Prostate gland (tissue), 2 donors: Measurements from ENCODE around the gene TSC22D3. TPM values are rescaled to one million over a fixed set of nuclear protein-coding genes. Genes with fewer than 3 reads are reported as not detected.
A peak's percentile ranks its signal among the peaks of the same experiment; 100 is the strongest.

Experiments used
- DNase-seq: peaks from one replicate; pipeline ENCODE4 v3.0.0-alpha.2; 2019; ENCODE audit warnings: low spot score
- H3K27ac ChIP-seq, 2 donors: fragments of 200-600 bp; sonication (generic); 2 replicates each; pipeline ENCODE4 v1.5.1; 2017 to 2019
- H3K27me3 ChIP-seq: fragments of 200-600 bp; sonication (generic); replicated peaks from 2 replicates; pipeline ENCODE4 v1.5.1; 2019; ENCODE audit not compliant: insufficient read depth
- H3K36me3 ChIP-seq, 2 donors: fragments of 200-600 bp; sonication (generic); 1 replicate in 1 of 2; 2 replicates in 1 of 2; pipeline versions ENCODE4 v1.5.1 to v1.8.1; 2017 to 2019
- H3K4me1 ChIP-seq: fragments of 200-600 bp; sonication (generic); replicated peaks from 2 replicates; pipeline ENCODE4 v1.5.1; 2019
- H3K4me3 ChIP-seq, 2 donors: fragments of 200-600 bp; sonication (generic); 2 replicates each; pipeline ENCODE4 v1.5.1; 2017 to 2019
- H3K9me3 ChIP-seq: fragments of 200-600 bp; sonication (generic); 2 replicates; pipeline ENCODE4 v1.5.1; 2017
- CTCF ChIP-seq, 4 experiments: fragments of 200-600 bp in 2 of 4; fragments of 450-650 bp in 2 of 4; sonication (generic) in 2 of 4; IDR thresholded peaks; 1 replicate in 3 of 4; 2 replicates in 1 of 4; pipeline ENCODE4 v1.5.1; 2016 to 2019; ENCODE audit warnings: antibody characterized with exemption in 4 of 4, mild to moderate bottlenecking in 2 of 4, moderate library complexity in 2 of 4
- POLR2A ChIP-seq: fragments of 450-650 bp; IDR thresholded peaks from one replicate; pipeline ENCODE4 v1.6.1; 2016; ENCODE audit warnings: antibody characterized with exemption, mild to moderate bottlenecking
- POLR2AphosphoS5 ChIP-seq: sonication (generic); formaldehyde crosslinking; IDR thresholded peaks from one replicate; pipeline ENCODE4 v1.6.1; 2017; ENCODE audit warnings: antibody characterized with exemption
- WGBS: methylation state at CpG from one replicate; pipeline ENCODE4 v1.1.5; 2018; 5-methylcytosine and 5-hydroxymethylcytosine counted together
- intact Hi-C: fragments of 100-400 bp; cut with DNase I; formaldehyde crosslinking; loops from one replicate; pipeline ENCODE4 v1.14.2; 2022
- total RNA-seq, 2 donors: library from RNA; depleted of rRNA; stranded (reverse); fragments of >200 nt; gene quantifications; one replicate each; pipeline ENCODE4 v1.1.0, GENCODE V29; 2016

TSC22D3 gene
- total RNA-seq, 2 donors from 2014 or later: 480 to 1,164 TPM

DNA sequence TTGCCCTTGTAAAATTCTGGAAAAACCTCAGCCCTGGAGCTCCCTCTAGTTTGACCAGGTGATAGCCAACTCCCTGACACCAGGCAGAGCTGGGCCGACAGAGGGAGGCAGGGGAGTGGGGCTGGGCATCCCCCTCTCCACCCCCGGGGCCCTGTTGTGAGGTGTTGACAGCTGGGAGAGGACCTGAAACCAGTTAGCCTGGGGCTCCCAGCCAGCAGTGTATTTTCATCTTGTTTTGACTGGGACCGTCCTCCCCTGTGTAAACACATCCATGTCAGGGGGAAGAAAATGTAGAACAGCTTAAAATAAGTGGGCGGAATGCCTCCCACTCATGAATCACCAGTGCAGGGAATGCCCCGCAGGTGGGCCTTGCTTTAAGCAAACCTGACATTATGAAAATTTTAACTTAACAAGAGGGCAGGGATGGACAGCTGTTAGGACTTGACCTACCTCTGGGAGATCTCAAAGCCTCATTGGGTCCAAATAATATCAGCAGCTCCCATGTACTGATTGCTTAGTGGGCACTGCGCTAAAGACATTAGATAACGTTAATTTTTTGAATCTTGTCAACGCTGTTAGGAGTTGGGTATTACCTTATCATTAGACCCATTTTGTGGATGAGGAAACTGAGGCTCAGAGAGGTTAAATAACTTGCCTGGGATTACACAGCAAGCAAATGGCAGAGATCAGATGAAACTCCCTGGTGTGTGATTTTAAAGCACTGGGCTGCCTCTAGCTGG lies 45.9 kb downstream of the TSC22D3 start:
- peak; percentile 77 for DNase-seq
- WGBS: 51% methylated on average over 6 of the region's 8 CpGs
- H3K9me3 ChIP-seq: no peaks in the 10 kb centered on the region
- intact Hi-C loops: no loop called here
- H3K4me1 ChIP-seq: no peaks in the 10 kb centered on the region
- H3K4me3 ChIP-seq: no peak overlapping the region
- no peaks in the 10 kb centered on the region for H3K27me3 ChIP-seq
- TF ChIP-seq POLR2AphosphoS5: peak; percentile 59
- TF ChIP-seq CTCF (IDR thresholded peaks at IDR 0.05): peak in 1 of 4 experiments; percentile 35
- TF ChIP-seq POLR2A: no peak
- no peaks in the 10 kb centered on the region for H3K36me3 ChIP-seq
- H3K27ac ChIP-seq: peak overlapping the region; percentile 80 to 98

- Histone ChIP-seq H3K36me3 (no peaks in the 10 kb centered on the region), H3K27ac (peak overlapping the region; percentile 80 to 98), H3K27me3 (no peaks in the 10 kb centered on the region), H3K9me3 (no peaks in the 10 kb centered on the region), H3K4me1 (no peaks in the 10 kb centered on the region), H3K4me3 (no peak overlapping the region)
- TF ChIP-seq CTCF (IDR thresholded peaks at IDR 0.05) (no peak), POLR2AphosphoS5 (no peak)
- 67% methylated on average over 4 of the region's 4 CpGs for WGBS
- no peak for DNase-seq
- intact Hi-C loops: no loop called here
Measured at GRCh38 chrX:107728371-107729099, 47.1 kb downstream of the TSC22D3 start.

DNA sequence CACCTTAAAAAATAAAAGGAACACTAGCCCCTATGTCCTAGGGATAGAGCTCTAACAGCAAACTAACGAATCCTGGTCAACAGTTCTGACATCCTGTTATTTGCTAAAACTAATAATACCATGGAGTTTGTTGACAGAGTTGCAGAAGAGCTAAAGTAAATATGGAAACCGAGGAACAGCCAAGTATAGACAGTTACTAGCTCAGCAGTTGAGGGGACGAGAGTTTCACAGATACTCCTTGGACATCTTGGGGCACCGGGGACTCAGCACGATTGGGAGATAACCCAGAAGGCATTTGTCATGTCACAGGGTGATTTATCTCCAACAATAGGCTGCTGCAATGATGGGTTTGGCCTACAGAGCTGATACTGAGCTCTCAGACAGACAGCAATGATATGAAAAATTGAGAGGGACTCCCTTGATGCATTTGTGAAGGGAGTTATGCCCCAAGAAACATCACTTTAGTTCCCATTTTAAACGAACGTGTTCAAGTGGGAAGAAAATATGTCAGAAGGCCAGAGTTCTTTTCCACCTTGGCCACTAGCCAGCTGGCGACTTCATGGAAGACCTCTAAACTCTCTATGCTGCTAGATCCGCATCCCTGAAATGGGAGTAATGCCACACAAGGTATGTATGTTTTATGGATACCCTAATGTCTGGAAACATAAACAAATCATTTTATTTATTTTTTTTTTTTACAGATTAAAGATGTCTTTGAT lies 48.6 kb downstream of the TSC22D3 start:
- Histone ChIP-seq H3K4me3 (no peak overlapping the region), H3K27ac (peak overlapping the region; percentile 80 to 98), H3K4me1 (no peaks in the 10 kb centered on the region), H3K9me3 (no peaks in the 10 kb centered on the region), H3K36me3 (no peaks in the 10 kb centered on the region), H3K27me3 (no peaks in the 10 kb centered on the region)
- no peak for TF ChIP-seq CTCF (IDR thresholded peaks at IDR 0.05)
- TF ChIP-seq POLR2A: no peak
- TF ChIP-seq POLR2AphosphoS5: peak; percentile 34
- intact Hi-C loops: no loop called here
- WGBS: 35% methylated on average over 9 of the region's 9 CpGs
- DNase-seq: no peak

DNA sequence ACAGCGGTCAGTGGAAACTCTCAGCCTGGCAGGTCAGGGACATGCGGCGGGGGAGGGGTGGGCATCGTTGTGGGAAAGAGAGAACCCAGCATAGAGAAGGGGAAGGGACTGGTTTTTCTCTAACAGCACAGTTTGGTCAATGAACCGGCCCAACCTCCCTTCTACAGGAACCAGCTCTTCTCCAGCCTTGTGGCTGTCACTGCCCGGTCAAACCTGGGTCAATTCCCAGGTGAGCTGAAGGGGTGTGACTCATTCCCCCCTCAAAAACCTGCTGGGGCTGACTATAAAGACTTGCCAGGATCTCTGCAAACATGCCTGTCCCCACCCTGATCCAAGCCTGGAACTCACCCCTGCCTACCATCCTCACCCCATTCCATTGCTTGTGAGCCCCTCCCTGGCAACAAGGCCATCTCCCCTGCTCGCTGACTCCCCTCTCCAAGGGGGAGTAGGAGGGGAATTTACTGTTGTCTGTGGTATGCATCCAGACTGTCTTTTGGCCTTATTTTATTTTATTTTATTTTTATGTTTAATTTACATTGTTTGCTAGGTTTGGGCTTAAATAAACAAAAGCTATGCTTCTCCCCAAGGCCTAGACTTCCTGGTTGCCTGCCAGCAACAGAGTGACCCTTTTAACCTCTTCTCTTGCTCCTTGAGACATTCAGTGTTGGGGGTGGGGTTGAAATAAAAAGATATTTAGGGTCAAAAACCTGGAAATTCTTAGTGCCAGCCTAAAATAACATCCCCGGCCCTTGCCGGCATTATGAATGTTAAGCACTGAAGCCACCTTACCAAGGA lies 49.6 kb downstream of the TSC22D3 start:
- H3K36me3 ChIP-seq: no peaks in the 10 kb centered on the region
- H3K27me3 ChIP-seq: no peaks in the 10 kb centered on the region
- no peak for TF ChIP-seq POLR2A
- peak; percentile 29 for TF ChIP-seq POLR2AphosphoS5
- no peak for DNase-seq
- no peaks in the 10 kb centered on the region for H3K9me3 ChIP-seq
- no peak overlapping the region for H3K4me3 ChIP-seq
- 68% methylated on average over 8 of the region's 9 CpGs for WGBS
- intact Hi-C loops: no loop called here
- H3K27ac ChIP-seq: peak overlapping the region; percentile 80 to 98
- no peaks in the 10 kb centered on the region for H3K4me1 ChIP-seq

DNA sequence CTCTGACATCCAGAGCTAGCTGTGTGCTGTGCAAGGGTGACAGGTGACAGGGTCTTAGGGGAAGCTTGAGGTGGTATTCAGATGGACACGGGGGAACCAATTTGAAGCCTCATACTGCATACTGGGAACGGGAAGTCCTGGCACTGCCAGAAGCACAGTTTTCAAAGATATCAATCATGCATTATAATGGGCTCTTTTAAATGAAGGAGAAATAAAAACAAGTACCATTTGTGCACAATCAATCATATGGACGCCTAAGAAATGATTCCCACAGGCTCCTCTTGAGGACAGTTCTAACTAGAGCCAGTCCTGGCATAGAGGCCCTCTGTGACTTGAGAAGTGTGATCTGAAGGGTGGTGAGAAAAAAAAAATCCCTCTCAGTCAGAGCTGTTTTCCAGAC lies 50.9 kb downstream of the TSC22D3 start:
- H3K4me3 ChIP-seq: no peak overlapping the region
- no peak for DNase-seq
- H3K4me1 ChIP-seq: no peaks in the 10 kb centered on the region
- WGBS: 75% methylated on average over 3 of the region's 3 CpGs
- no peak for TF ChIP-seq CTCF (IDR thresholded peaks at IDR 0.05)
- no peak for TF ChIP-seq POLR2A
- TF ChIP-seq POLR2AphosphoS5: no peak
- H3K27ac ChIP-seq: peak overlapping the region; percentile 80 to 98
- intact Hi-C loops: no loop called here
- H3K9me3 ChIP-seq: no peaks in the 10 kb centered on the region
- no peaks in the 10 kb centered on the region for H3K27me3 ChIP-seq
- no peaks in the 10 kb centered on the region for H3K36me3 ChIP-seq
